B cell (primary cell): ENCODE results near the gene SNRNP48. TPM values are rescaled to one million over a fixed set of nuclear protein-coding genes. Genes with fewer than 3 reads are reported as not detected.

ENCODE experiments used
- ATAC-seq: fragments of 200-7000 bp; cut with Tn5 transposase; one replicate; pipeline ENCODE4 v1.10.0; 2021; ENCODE audit warnings: low read depth, mild to moderate bottlenecking, moderate number of reproducible peaks, moderate library complexity
- CTCF ChIA-PET: fragments of 350-600 bp; sonication (Branson Sonifier 250); formaldehyde crosslinking; loops from one replicate; lab custom pipeline; 2021; ENCODE audit warnings: antibody characterized with exemption, inconsistent platforms; lab: Charles Lee
- POLR2A ChIA-PET: fragments of 350-600 bp; sonication (Branson Sonifier 250); formaldehyde crosslinking; loops from one replicate; lab custom pipeline; 2021; ENCODE audit warnings: antibody characterized with exemption; lab: Charles Lee
- DNase-seq: peaks from one replicate; pipeline ENCODE4 v3.0.0; 2013
- H2AFZ ChIP-seq: 2 replicates; pipeline ENCODE4 v1.6.1; 2012; ENCODE audit warnings: mild to moderate bottlenecking, low read depth, low read length; ENCODE audit not compliant: insufficient read depth, poor library complexity, severe bottlenecking
- H3K27ac ChIP-seq, 2 donors: 1 replicate in 1 of 2; 2 replicates in 1 of 2; pipeline ENCODE4 v1.5.1; 2012 to 2013; ENCODE audit warnings: low read length in 2 of 2, mild to moderate bottlenecking in 2 of 2, moderate library complexity in 1 of 2
- H3K27me3 ChIP-seq, 4 experiments: fragments of 200-600 bp in 1 of 4; sonication (generic) in 1 of 4; replicated peaks in 1 of 4; 1 replicate in 2 of 4; 2 replicates in 2 of 4; pipeline versions ENCODE4 v1.6.1 to v1.7.0; 2013 to 2016; ENCODE audit warnings: low read length in 3 of 4, mild to moderate bottlenecking in 2 of 4, mixed read lengths in 1 of 4, moderate library complexity in 1 of 4; ENCODE audit not compliant: insufficient read depth in 4 of 4, control insufficient read depth in 3 of 4; ENCODE audit errors: control extremely low read depth in 1 of 4
- H3K36me3 ChIP-seq, 2 experiments: replicated peaks in 1 of 2; 1 replicate in 1 of 2; 2 replicates in 1 of 2; pipeline versions ENCODE4 v1.6.1 to v1.7.1; 2013; ENCODE audit warnings: low read length in 1 of 2; ENCODE audit not compliant: insufficient read depth in 2 of 2, control insufficient read depth in 1 of 2; ENCODE audit errors: control extremely low read depth in 1 of 2, extremely low read depth in 1 of 2
- H3K4me1 ChIP-seq, 2 donors: fragments of 200-600 bp in 1 of 2; sonication (generic) in 1 of 2; 1 replicate in 1 of 2; 2 replicates in 1 of 2; pipeline versions ENCODE4 v1.5.1 to v1.6.1; 2013 to 2017; ENCODE audit warnings: low read length in 2 of 2; ENCODE audit not compliant: control insufficient read depth in 2 of 2, insufficient read depth in 2 of 2
- H3K4me2 ChIP-seq: replicated peaks from 2 replicates; pipeline ENCODE3; 2012; ENCODE audit warnings: mild to moderate bottlenecking, low read depth, low read length; ENCODE audit not compliant: poor library complexity, severe bottlenecking
- H3K4me3 ChIP-seq, 5 experiments: fragments of 200-600 bp in 1 of 5; sonication (generic) in 1 of 5; 1 replicate in 3 of 5; 2 replicates in 2 of 5; pipeline versions ENCODE4 v1.5.1 to v1.7.0; 2011 to 2016; ENCODE audit warnings: low read length in 4 of 5, mild to moderate bottlenecking in 4 of 5, low read depth in 2 of 5, control low read depth in 1 of 5, moderate library complexity in 1 of 5; ENCODE audit not compliant: insufficient read depth in 1 of 5; ENCODE audit errors: control extremely low read depth in 1 of 5, extremely low read depth in 1 of 5
- H3K79me2 ChIP-seq: fragments of 200-600 bp; sonication (generic); one replicate; pipeline ENCODE4 v1.6.0; 2016; ENCODE audit warnings: low read length; ENCODE audit not compliant: control insufficient read depth, insufficient read depth
- H3K9ac ChIP-seq: fragments of 200-600 bp; sonication (generic); 2 replicates; pipeline ENCODE4 v1.6.1; 2017; ENCODE audit warnings: mild to moderate bottlenecking, low read length, moderate library complexity
- H3K9me3 ChIP-seq, 3 donors: one replicate each; pipeline versions ENCODE4 v1.6.1 to v1.7.1; 2013; ENCODE audit warnings: low read length in 2 of 3; ENCODE audit not compliant: control insufficient read depth in 2 of 3, insufficient read depth in 1 of 3; ENCODE audit errors: control extremely low read depth in 1 of 3
- H4K20me1 ChIP-seq: 2 replicates; pipeline ENCODE4 v1.6.0; 2012; ENCODE audit warnings: mild to moderate bottlenecking, low read length; ENCODE audit not compliant: insufficient read depth, control insufficient read depth, poor library complexity, severe bottlenecking
- H3K27ac Mint-ChIP-seq: one replicate; pipeline ENCODE4 v1.8.0; 2021; ENCODE audit warnings: mixed read lengths
- H3K27me3 Mint-ChIP-seq: one replicate; pipeline ENCODE4 v1.8.0; 2021; ENCODE audit warnings: mixed read lengths
- H3K4me1 Mint-ChIP-seq: one replicate; pipeline ENCODE4 v1.8.0; 2021; ENCODE audit warnings: mixed read lengths
- H3K4me3 Mint-ChIP-seq: one replicate; pipeline ENCODE4 v1.8.0; 2021; ENCODE audit warnings: mixed read lengths
- H3K9me3 Mint-ChIP-seq: one replicate; pipeline ENCODE4 v1.8.0; 2022; ENCODE audit warnings: mixed read lengths; ENCODE audit not compliant: insufficient read depth
- EZH2 ChIP-seq: IDR thresholded peaks from 2 replicates; pipeline ENCODE4 v1.6.1; 2012; ENCODE audit warnings: borderline replicate concordance, low read depth, mild to moderate bottlenecking, moderate library complexity, low read length; ENCODE audit not compliant: insufficient read depth, poor library complexity, severe bottlenecking
- WGBS: methylation state at CpG from one replicate; pipeline ENCODE4 v1.1.5; 2013; ENCODE audit warnings: missing lambda C conversion rate; ENCODE audit not compliant: insufficient coverage; 5-methylcytosine and 5-hydroxymethylcytosine counted together
- intact Hi-C: fragments of 100-400 bp; cut with micrococcal nuclease; formaldehyde crosslinking; loops from one replicate; pipeline ENCODE4 v1.10.0; 2022
- polyA plus RNA-seq: library from polyadenylated mRNA; depleted of rRNA; stranded (reverse); fragments of >200 nt; gene quantifications from 2 replicates; pipeline ENCODE4 v1.2.3, GENCODE V29; 2012
- total RNA-seq, 2 donors: library from RNA; stranded (reverse); fragments of 120-200 nt in 1 of 2; gene quantifications; 1 replicate in 1 of 2; 2 replicates in 1 of 2; pipeline versions ENCODE4 v1.2.3 to v1.2.4, GENCODE V29; 2013 to 2022
- TF ChIP-seq, protein P1 (sequence below): fragments of 200-600 bp; IDR thresholded peaks from one replicate; pipeline ENCODE4 v1.8.0; 2022; ENCODE audit warnings: antibody characterized with exemption, mild to moderate bottlenecking

SNRNP48 gene
- total and polyA plus RNA-seq, 2 donors (not counting 1 experiment from before 2014, with no cell fraction given), result 8.9 to 22.9 TPM

DNA sequence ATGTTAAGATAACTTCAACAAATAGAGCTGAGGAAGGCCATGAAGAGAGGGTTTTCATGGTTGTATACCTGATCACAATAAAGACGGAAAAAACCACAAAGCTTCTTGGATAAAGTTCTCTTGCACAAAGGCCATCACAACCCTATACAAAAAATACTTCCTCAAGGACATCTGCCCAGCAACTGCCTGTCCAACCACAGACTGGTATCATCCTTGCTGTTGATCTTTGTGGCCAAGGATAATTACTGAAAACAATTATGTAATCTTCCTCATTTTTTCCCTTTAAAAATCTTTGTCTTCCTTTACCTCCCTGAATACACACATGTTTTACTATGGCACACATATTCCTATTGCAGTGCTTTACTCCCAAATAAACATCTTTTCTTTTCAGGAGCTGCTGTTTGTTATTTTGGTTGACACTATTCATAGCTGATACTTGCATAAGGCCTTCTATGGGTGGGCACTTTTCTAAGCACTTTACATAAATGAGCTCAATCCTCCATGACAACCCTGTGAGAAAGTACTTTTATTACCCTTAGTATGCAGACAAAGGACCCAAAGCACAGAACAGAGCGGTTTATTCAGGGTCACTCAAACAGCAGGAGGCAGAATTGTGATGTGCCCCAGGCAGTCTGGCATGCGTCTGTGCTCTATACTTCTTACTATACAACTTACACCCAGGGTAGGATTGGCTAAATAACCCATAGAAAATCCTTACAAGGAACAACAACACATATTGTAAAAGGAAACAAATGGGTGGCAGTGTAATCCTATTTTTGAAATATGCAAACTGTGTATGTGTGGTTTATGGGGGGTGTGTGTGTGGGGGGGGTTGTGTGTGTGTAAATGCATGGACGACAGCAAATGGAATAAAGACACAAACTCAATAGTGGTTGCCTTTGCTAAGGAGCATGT, 35.1 kb downstream of the SNRNP48 start:
- no peak overlapping the region for H2AFZ ChIP-seq
- H3K36me3 ChIP-seq, result no peaks in the 10 kb centered on the region
- ChIA-PET POLR2A (no interaction called here), CTCF (interaction anchor here (0.6 kb wide), 1 partner anchor 10 kb away, joined by 3 read pairs; no protein-coding TSS in a partner anchor)
- no peak for TF ChIP-seq EZH2
- TF ChIP-seq, protein P1, sequence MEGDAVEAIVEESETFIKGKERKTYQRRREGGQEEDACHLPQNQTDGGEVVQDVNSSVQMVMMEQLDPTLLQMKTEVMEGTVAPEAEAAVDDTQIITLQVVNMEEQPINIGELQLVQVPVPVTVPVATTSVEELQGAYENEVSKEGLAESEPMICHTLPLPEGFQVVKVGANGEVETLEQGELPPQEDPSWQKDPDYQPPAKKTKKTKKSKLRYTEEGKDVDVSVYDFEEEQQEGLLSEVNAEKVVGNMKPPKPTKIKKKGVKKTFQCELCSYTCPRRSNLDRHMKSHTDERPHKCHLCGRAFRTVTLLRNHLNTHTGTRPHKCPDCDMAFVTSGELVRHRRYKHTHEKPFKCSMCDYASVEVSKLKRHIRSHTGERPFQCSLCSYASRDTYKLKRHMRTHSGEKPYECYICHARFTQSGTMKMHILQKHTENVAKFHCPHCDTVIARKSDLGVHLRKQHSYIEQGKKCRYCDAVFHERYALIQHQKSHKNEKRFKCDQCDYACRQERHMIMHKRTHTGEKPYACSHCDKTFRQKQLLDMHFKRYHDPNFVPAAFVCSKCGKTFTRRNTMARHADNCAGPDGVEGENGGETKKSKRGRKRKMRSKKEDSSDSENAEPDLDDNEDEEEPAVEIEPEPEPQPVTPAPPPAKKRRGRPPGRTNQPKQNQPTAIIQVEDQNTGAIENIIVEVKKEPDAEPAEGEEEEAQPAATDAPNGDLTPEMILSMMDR, result no peak
- ATAC-seq, result no peak
- no peak overlapping the region for H3K27ac ChIP-seq
- no peaks in the 10 kb centered on the region for H3K27me3 ChIP-seq
- no peak overlapping the region for H3K9ac ChIP-seq
- no peak for DNase-seq
- H3K9me3 ChIP-seq, result peaks cover 0 to 3% (median 0%) of the 10 kb centered on the region in 3 donors
- no peaks in the 10 kb centered on the region for H3K79me2 ChIP-seq
- no peak overlapping the region for H3K4me2 ChIP-seq
- H3K4me1 ChIP-seq, result peaks cover 0 to 3% of the 10 kb centered on the region in 2 donors
- WGBS, result 60% methylated on average over 1 of the region's 4 CpGs
- H4K20me1 ChIP-seq, result no peaks in the 10 kb centered on the region
- H3K9me3 Mint-ChIP-seq, result no peaks in the 10 kb centered on the region
- no peak overlapping the region for H3K27ac Mint-ChIP-seq
- peaks cover 16% of the 10 kb centered on the region for H3K27me3 Mint-ChIP-seq
- no peak overlapping the region for H3K4me3 ChIP-seq
- no peak overlapping the region for H3K4me3 Mint-ChIP-seq
- intact Hi-C loops, result no loop called here
- H3K4me1 Mint-ChIP-seq, result no peaks in the 10 kb centered on the region

DNA sequence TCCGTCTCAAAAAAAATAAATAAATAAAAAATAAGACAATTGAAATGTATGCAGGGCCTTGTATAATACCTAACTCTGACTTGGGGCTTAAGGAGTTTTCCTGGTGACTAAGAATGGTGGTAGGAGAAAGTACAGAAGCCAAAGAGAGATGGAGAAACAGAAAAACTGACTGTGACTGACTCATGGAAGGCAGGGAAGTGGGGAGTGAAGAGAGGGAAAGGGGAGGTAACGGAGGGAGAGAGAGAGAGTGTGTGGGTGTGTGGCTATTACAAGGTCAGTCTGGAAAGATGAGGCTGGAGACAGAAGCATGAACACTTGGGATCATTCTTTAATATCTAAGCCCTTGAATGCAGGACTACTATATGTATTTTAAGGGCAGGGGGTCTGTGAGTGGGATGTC, 38.5 kb downstream of the SNRNP48 start:
- Histone ChIP-seq H3K27me3 (no peaks in the 10 kb centered on the region), H3K9me3 (peaks cover 0 to 3% (median 0%) of the 10 kb centered on the region in 3 donors), H3K79me2 (no peaks in the 10 kb centered on the region), H3K4me2 (no peak overlapping the region), H3K4me1 (peaks cover 0 to 3% of the 10 kb centered on the region in 2 donors), H3K4me3 (no peak overlapping the region), H2AFZ (no peak overlapping the region), H3K36me3 (no peaks in the 10 kb centered on the region), H3K27ac (no peak overlapping the region), H3K9ac (no peak overlapping the region), H4K20me1 (no peaks in the 10 kb centered on the region)
- ChIA-PET CTCF (no interaction called here), POLR2A (no interaction called here)
- no peaks in the 10 kb centered on the region for H3K9me3 Mint-ChIP-seq
- no peak overlapping the region for H3K27ac Mint-ChIP-seq
- ATAC-seq (no peak), DNase-seq (no peak)
- TF ChIP-seq EZH2, result no peak
- TF ChIP-seq, protein P1, result no peak
- intact Hi-C loops, result no loop called here
- H3K4me3 Mint-ChIP-seq, result no peak overlapping the region
- H3K4me1 Mint-ChIP-seq, result no peaks in the 10 kb centered on the region
- no CpG with 5 or more reads among the region's 2 CpGs for WGBS
- peaks cover 15% of the 10 kb centered on the region for H3K27me3 Mint-ChIP-seq
